Transverse colon (tissue), 3 donors: ENCODE measurements around the gene BCCIP.

ENCODE experiments used
- CTCF ChIP-seq, 5 experiments: fragments of 200-600 bp in 3 of 5; fragments of 450-650 bp in 2 of 5; sonication (generic) in 3 of 5; IDR thresholded peaks; 1 replicate in 2 of 5; 2 replicates in 3 of 5; pipeline ENCODE4 v1.5.1; 2016 to 2017; ENCODE audit warnings: antibody characterized with exemption in 5 of 5, inconsistent platforms in 3 of 5, mild to moderate bottlenecking in 2 of 5, moderate library complexity in 1 of 5
- EP300 ChIP-seq: sonication (generic); formaldehyde crosslinking; IDR thresholded peaks from one replicate; pipeline ENCODE4 v1.6.1; 2017; ENCODE audit warnings: antibody characterized with exemption, low read depth
- POLR2A ChIP-seq: fragments of 450-650 bp; IDR thresholded peaks from one replicate; pipeline ENCODE4 v1.6.1; 2016; ENCODE audit warnings: antibody characterized with exemption, mild to moderate bottlenecking, moderate library complexity

GRCh38 chr10:125782616-125783015 is 40.7 kb upstream of the BCCIP start:
- TF ChIP-seq POLR2A (no peak), CTCF (IDR thresholded peaks at IDR 0.05) (no peak), EP300 (no peak)
